ENCODE measurements around the gene MSH5. TPM values are rescaled to one million over a fixed set of nuclear protein-coding genes. Genes with fewer than 3 reads are reported as not detected.

Gene MSH5
- total and polyA plus RNA-seq, 2 of the 13 experiments (the other 11 are each of a cell fraction or from before 2014, with no cell fraction given), result 10.2 to 38.7 TPM

DNA sequence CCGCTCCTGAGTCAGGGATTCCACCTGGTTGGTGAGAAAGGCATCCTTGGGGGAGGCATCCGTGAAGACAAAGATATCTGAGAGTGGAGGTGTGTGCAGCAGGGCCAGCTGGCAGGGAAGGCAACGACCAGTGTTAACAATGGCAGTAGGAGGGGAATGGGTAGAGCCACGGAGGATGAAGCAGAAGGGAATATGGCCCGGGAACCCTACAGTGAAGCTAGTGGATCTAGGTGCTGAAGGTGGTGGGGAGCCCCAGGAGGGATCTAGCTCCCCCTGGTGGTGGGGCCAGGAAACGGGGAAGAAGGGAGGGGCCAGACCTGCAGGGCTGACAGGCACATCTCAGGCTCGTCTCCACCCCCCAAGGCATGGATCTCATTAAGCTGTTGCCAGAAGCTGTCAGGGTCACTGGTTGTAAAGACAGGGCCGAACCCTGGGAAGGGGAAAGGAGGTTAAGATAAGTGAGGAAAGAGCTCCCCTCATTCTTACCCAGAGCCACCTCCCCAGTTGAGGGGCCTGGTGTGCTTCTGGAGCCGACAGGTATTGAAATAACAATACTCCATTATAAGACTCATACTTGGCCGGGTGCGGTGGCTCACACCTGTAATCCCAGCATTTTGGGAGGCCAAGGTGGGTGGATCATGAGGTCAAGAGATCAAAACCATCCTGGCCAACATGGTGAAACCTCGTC is 30.0 kb downstream of the MSH5 start (continued):
- TF ChIP-seq, protein P1, sequence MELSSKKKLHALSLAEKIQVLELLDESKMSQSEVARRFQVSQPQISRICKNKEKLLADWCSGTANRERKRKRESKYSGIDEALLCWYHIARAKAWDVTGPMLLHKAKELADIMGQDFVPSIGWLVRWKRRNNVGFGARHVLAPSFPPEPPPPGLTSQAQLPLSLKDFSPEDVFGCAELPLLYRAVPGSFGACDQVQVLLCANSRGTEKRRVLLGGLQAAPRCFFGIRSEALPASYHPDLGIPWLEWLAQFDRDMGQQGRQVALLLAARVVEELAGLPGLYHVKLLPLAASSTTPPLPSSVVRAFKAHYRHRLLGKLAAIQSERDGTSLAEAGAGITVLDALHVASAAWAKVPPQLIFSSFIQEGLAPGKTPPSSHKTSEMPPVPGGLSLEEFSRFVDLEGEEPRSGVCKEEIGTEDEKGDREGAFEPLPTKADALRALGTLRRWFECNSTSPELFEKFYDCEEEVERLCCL (CRISPR knock-in tag; IDR thresholded peaks at IDR 0.05; ENCODE audit: borderline replicate concordance), result no peak
- no peak for TF ChIP-seq TBP (CRISPR knock-in tag; IDR thresholded peaks at IDR 0.05)
- TF ChIP-seq, protein P2, sequence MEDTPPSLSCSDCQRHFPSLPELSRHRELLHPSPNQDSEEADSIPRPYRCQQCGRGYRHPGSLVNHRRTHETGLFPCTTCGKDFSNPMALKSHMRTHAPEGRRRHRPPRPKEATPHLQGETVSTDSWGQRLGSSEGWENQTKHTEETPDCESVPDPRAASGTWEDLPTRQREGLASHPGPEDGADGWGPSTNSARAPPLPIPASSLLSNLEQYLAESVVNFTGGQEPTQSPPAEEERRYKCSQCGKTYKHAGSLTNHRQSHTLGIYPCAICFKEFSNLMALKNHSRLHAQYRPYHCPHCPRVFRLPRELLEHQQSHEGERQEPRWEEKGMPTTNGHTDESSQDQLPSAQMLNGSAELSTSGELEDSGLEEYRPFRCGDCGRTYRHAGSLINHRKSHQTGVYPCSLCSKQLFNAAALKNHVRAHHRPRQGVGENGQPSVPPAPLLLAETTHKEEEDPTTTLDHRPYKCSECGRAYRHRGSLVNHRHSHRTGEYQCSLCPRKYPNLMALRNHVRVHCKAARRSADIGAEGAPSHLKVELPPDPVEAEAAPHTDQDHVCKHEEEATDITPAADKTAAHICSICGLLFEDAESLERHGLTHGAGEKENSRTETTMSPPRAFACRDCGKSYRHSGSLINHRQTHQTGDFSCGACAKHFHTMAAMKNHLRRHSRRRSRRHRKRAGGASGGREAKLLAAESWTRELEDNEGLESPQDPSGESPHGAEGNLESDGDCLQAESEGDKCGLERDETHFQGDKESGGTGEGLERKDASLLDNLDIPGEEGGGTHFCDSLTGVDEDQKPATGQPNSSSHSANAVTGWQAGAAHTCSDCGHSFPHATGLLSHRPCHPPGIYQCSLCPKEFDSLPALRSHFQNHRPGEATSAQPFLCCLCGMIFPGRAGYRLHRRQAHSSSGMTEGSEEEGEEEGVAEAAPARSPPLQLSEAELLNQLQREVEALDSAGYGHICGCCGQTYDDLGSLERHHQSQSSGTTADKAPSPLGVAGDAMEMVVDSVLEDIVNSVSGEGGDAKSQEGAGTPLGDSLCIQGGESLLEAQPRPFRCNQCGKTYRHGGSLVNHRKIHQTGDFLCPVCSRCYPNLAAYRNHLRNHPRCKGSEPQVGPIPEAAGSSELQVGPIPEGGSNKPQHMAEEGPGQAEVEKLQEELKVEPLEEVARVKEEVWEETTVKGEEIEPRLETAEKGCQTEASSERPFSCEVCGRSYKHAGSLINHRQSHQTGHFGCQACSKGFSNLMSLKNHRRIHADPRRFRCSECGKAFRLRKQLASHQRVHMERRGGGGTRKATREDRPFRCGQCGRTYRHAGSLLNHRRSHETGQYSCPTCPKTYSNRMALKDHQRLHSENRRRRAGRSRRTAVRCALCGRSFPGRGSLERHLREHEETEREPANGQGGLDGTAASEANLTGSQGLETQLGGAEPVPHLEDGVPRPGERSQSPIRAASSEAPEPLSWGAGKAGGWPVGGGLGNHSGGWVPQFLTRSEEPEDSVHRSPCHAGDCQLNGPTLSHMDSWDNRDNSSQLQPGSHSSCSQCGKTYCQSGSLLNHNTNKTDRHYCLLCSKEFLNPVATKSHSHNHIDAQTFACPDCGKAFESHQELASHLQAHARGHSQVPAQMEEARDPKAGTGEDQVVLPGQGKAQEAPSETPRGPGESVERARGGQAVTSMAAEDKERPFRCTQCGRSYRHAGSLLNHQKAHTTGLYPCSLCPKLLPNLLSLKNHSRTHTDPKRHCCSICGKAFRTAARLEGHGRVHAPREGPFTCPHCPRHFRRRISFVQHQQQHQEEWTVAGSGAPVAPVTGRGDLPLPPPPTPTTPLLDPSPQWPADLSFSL (CRISPR knock-in tag; IDR thresholded peaks at IDR 0.05), result no peak
- TF ChIP-seq, protein P3, sequence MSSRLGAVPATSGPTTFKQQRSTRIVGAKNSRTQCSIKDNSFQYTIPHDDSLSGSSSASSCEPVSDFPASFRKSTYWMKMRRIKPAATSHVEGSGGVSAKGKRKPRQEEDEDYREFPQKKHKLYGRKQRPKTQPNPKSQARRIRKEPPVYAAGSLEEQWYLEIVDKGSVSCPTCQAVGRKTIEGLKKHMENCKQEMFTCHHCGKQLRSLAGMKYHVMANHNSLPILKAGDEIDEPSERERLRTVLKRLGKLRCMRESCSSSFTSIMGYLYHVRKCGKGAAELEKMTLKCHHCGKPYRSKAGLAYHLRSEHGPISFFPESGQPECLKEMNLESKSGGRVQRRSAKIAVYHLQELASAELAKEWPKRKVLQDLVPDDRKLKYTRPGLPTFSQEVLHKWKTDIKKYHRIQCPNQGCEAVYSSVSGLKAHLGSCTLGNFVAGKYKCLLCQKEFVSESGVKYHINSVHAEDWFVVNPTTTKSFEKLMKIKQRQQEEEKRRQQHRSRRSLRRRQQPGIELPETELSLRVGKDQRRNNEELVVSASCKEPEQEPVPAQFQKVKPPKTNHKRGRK (CRISPR knock-in tag; IDR thresholded peaks at IDR 0.05), result no peak
- TF ChIP-seq, protein P4, sequence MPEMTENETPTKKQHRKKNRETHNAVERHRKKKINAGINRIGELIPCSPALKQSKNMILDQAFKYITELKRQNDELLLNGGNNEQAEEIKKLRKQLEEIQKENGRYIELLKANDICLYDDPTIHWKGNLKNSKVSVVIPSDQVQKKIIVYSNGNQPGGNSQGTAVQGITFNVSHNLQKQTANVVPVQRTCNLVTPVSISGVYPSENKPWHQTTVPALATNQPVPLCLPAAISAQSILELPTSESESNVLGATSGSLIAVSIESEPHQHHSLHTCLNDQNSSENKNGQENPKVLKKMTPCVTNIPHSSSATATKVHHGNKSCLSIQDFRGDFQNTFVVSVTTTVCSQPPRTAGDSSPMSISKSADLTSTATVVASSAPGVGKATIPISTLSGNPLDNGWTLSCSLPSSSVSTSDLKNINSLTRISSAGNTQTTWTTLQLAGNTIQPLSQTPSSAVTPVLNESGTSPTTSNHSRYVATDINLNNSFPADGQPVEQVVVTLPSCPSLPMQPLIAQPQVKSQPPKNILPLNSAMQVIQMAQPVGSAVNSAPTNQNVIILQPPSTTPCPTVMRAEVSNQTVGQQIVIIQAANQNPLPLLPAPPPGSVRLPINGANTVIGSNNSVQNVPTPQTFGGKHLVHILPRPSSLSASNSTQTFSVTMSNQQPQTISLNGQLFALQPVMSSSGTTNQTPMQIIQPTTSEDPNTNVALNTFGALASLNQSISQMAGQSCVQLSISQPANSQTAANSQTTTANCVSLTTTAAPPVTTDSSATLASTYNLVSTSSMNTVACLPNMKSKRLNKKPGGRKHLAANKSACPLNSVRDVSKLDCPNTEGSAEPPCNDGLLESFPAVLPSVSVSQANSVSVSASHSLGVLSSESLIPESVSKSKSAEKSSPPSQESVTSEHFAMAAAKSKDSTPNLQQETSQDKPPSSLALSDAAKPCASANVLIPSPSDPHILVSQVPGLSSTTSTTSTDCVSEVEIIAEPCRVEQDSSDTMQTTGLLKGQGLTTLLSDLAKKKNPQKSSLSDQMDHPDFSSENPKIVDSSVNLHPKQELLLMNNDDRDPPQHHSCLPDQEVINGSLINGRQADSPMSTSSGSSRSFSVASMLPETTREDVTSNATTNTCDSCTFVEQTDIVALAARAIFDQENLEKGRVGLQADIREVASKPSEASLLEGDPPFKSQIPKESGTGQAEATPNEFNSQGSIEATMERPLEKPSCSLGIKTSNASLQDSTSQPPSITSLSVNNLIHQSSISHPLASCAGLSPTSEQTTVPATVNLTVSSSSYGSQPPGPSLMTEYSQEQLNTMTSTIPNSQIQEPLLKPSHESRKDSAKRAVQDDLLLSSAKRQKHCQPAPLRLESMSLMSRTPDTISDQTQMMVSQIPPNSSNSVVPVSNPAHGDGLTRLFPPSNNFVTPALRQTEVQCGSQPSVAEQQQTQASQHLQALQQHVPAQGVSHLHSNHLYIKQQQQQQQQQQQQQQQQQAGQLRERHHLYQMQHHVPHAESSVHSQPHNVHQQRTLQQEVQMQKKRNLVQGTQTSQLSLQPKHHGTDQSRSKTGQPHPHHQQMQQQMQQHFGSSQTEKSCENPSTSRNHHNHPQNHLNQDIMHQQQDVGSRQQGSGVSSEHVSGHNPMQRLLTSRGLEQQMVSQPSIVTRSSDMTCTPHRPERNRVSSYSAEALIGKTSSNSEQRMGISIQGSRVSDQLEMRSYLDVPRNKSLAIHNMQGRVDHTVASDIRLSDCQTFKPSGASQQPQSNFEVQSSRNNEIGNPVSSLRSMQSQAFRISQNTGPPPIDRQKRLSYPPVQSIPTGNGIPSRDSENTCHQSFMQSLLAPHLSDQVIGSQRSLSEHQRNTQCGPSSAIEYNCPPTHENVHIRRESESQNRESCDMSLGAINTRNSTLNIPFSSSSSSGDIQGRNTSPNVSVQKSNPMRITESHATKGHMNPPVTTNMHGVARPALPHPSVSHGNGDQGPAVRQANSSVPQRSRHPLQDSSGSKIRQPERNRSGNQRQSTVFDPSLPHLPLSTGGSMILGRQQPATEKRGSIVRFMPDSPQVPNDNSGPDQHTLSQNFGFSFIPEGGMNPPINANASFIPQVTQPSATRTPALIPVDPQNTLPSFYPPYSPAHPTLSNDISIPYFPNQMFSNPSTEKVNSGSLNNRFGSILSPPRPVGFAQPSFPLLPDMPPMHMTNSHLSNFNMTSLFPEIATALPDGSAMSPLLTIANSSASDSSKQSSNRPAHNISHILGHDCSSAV (CRISPR knock-in tag; IDR thresholded peaks at IDR 0.05; ENCODE audit: borderline replicate concordance), result no peak
- TF ChIP-seq, protein P5, sequence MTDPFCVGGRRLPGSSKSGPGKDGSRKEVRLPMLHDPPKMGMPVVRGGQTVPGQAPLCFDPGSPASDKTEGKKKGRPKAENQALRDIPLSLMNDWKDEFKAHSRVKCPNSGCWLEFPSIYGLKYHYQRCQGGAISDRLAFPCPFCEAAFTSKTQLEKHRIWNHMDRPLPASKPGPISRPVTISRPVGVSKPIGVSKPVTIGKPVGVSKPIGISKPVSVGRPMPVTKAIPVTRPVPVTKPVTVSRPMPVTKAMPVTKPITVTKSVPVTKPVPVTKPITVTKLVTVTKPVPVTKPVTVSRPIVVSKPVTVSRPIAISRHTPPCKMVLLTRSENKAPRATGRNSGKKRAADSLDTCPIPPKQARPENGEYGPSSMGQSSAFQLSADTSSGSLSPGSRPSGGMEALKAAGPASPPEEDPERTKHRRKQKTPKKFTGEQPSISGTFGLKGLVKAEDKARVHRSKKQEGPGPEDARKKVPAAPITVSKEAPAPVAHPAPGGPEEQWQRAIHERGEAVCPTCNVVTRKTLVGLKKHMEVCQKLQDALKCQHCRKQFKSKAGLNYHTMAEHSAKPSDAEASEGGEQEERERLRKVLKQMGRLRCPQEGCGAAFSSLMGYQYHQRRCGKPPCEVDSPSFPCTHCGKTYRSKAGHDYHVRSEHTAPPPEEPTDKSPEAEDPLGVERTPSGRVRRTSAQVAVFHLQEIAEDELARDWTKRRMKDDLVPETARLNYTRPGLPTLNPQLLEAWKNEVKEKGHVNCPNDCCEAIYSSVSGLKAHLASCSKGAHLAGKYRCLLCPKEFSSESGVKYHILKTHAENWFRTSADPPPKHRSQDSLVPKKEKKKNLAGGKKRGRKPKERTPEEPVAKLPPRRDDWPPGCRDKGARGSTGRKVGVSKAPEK (CRISPR knock-in tag; IDR thresholded peaks at IDR 0.05; ENCODE audit: borderline replicate concordance), result no peak

All from HepG2 (cell line).